ENCODE measurements around the gene PRKCG. TPM values are rescaled to one million over a fixed set of nuclear protein-coding genes. Genes with fewer than 3 reads are reported as not detected.

PRKCG gene
- total RNA-seq, 2 experiments from 2014 or later, result not detected

- H3K4me3 Mint-ChIP-seq, result no peak overlapping the region
- POLR2A ChIA-PET, result no interaction called here
- peak overlapping the region; percentile 8 for H3K27ac Mint-ChIP-seq
- no peaks in the 10 kb centered on the region for H3K9me3 Mint-ChIP-seq
- H3K27me3 Mint-ChIP-seq, result peaks cover 68% of the 10 kb centered on the region
- DNase-seq (no peak), ATAC-seq (ENCODE audit: low read depth) (peak; percentile 62)
- no peaks in the 10 kb centered on the region for H3K36me3 Mint-ChIP-seq
- H3K4me1 Mint-ChIP-seq, result peaks cover 18% of the 10 kb centered on the region
These were observed 26.3 kb downstream of the PRKCG start for GRCh38 chr19:53908106-53908934.

- peaks cover 18% of the 10 kb centered on the region for H3K4me1 Mint-ChIP-seq
- no peaks in the 10 kb centered on the region for H3K9me3 Mint-ChIP-seq
- POLR2A ChIA-PET, result no interaction called here
- no peaks in the 10 kb centered on the region for H3K36me3 Mint-ChIP-seq
- no peak for ATAC-seq (ENCODE audit: low read depth)
- H3K27me3 Mint-ChIP-seq, result peaks cover 68% of the 10 kb centered on the region
- DNase-seq, result no peak
- peak within 1 kb of the TSS; percentile 8 for H3K27ac Mint-ChIP-seq
- no peak within 1 kb of the TSS for H3K4me3 Mint-ChIP-seq
These were observed 27.0 kb downstream of the PRKCG start, which contains the start of gene CACNG7 for GRCh38 chr19:53908935-53909415. TSS of gene CACNG7 (plus strand) at chr19:53909278. CDS start at chr19:53912832, 3,554 bp downstream.

GRCh38 chr19:53909471-53910169 lies 27.6 kb downstream of the PRKCG start:
- ATAC-seq (ENCODE audit: low read depth) (no peak), DNase-seq (no peak)
- Mint-ChIP-seq H3K4me1 (peaks cover 18% of the 10 kb centered on the region), H3K9me3 (no peaks in the 10 kb centered on the region), H3K4me3 (no peak overlapping the region), H3K27me3 (peaks cover 64% of the 10 kb centered on the region), H3K36me3 (no peaks in the 10 kb centered on the region), H3K27ac (no peak overlapping the region)
- POLR2A ChIA-PET, result no interaction called here

- DNase-seq, result no peak
- no peak overlapping the region for H3K27ac Mint-ChIP-seq
- peaks cover 15% of the 10 kb centered on the region for H3K4me1 Mint-ChIP-seq
- no peak overlapping the region for H3K4me3 Mint-ChIP-seq
- H3K27me3 Mint-ChIP-seq, result peaks cover 58% of the 10 kb centered on the region
- POLR2A ChIA-PET, result no interaction called here
- no peak for ATAC-seq (ENCODE audit: low read depth)
- H3K9me3 Mint-ChIP-seq, result no peaks in the 10 kb centered on the region
- H3K36me3 Mint-ChIP-seq, result no peaks in the 10 kb centered on the region
These were observed 28.1 kb downstream of the PRKCG start for GRCh38 chr19:53910170-53910518.

- H3K27me3 Mint-ChIP-seq, result peaks cover 38% of the 10 kb centered on the region
- H3K4me1 Mint-ChIP-seq, result peaks cover 5% of the 10 kb centered on the region
- H3K27ac Mint-ChIP-seq, result no peak overlapping the region
- H3K36me3 Mint-ChIP-seq, result no peaks in the 10 kb centered on the region
- H3K4me3 Mint-ChIP-seq, result no peak overlapping the region
- POLR2A ChIA-PET, result no interaction called here
- no peaks in the 10 kb centered on the region for H3K9me3 Mint-ChIP-seq
- no peak for ATAC-seq (ENCODE audit: low read depth)
- no peak for DNase-seq
These were observed 30.7 kb downstream of the PRKCG start for GRCh38 chr19:53912653-53913052.

- Mint-ChIP-seq H3K9me3 (no peaks in the 10 kb centered on the region), H3K4me3 (no peak overlapping the region), H3K27me3 (peaks cover 20% of the 10 kb centered on the region), H3K27ac (no peak overlapping the region), H3K4me1 (no peaks in the 10 kb centered on the region), H3K36me3 (no peaks in the 10 kb centered on the region)
- DNase-seq (no peak), ATAC-seq (ENCODE audit: low read depth) (no peak)
- POLR2A ChIA-PET, result no interaction called here
These were observed 33.0 kb downstream of the PRKCG start for GRCh38 chr19:53915000-53915399.

- no peak for DNase-seq
- H3K9me3 Mint-ChIP-seq, result no peaks in the 10 kb centered on the region
- H3K36me3 Mint-ChIP-seq, result no peaks in the 10 kb centered on the region
- no peak overlapping the region for H3K27ac Mint-ChIP-seq
- no peaks in the 10 kb centered on the region for H3K4me1 Mint-ChIP-seq
- H3K27me3 Mint-ChIP-seq, result peaks cover 11% of the 10 kb centered on the region
- ATAC-seq (ENCODE audit: low read depth), result no peak
- POLR2A ChIA-PET, result no interaction called here
- H3K4me3 Mint-ChIP-seq, result no peak overlapping the region
These were observed 34.0 kb downstream of the PRKCG start for GRCh38 chr19:53916004-53916403.

- POLR2A ChIA-PET, result no interaction called here
- Mint-ChIP-seq H3K4me1 (no peaks in the 10 kb centered on the region), H3K27ac (no peak overlapping the region), H3K36me3 (no peaks in the 10 kb centered on the region), H3K4me3 (no peak overlapping the region), H3K27me3 (peaks cover 3% of the 10 kb centered on the region), H3K9me3 (no peaks in the 10 kb centered on the region)
- no peak for DNase-seq
- no peak for ATAC-seq (ENCODE audit: low read depth)
These were observed 35.4 kb downstream of the PRKCG start for GRCh38 chr19:53917356-53917755.

GRCh38 chr19:53927739-53928138 lies 45.7 kb downstream of the PRKCG start:
- POLR2A ChIA-PET, result no interaction called here
- Mint-ChIP-seq H3K27ac (no peak overlapping the region), H3K36me3 (no peaks in the 10 kb centered on the region), H3K9me3 (peaks cover 3% of the 10 kb centered on the region), H3K27me3 (no peaks in the 10 kb centered on the region), H3K4me3 (no peak overlapping the region), H3K4me1 (no peaks in the 10 kb centered on the region)
- ATAC-seq (ENCODE audit: low read depth), result no peak
- no peak for DNase-seq

- H3K27me3 Mint-ChIP-seq, result peaks cover under 1% of the 10 kb centered on the region
- no peaks in the 10 kb centered on the region for H3K36me3 Mint-ChIP-seq
- ATAC-seq (ENCODE audit: low read depth) (no peak), DNase-seq (no peak)
- no peaks in the 10 kb centered on the region for H3K9me3 Mint-ChIP-seq
- no peaks in the 10 kb centered on the region for H3K4me1 Mint-ChIP-seq
- H3K4me3 Mint-ChIP-seq, result no peak overlapping the region
- H3K27ac Mint-ChIP-seq, result no peak overlapping the region
- POLR2A ChIA-PET, result no interaction called here
These were observed 54.0 kb downstream of the PRKCG start for GRCh38 chr19:53936029-53936428.

GRCh38 chr19:53942001-53942786 lies 60.2 kb downstream of the PRKCG start:
- Mint-ChIP-seq H3K27ac (no peak overlapping the region), H3K4me1 (no peaks in the 10 kb centered on the region), H3K9me3 (no peaks in the 10 kb centered on the region), H3K36me3 (no peaks in the 10 kb centered on the region), H3K4me3 (no peak overlapping the region), H3K27me3 (peaks cover 30% of the 10 kb centered on the region)
- DNase-seq (peak; percentile 30), ATAC-seq (ENCODE audit: low read depth) (no peak)
- POLR2A ChIA-PET, result no interaction called here

GRCh38 chr19:53944416-53944815 lies 62.4 kb downstream of the PRKCG start:
- ATAC-seq (ENCODE audit: low read depth), result no peak
- no peaks in the 10 kb centered on the region for H3K4me1 Mint-ChIP-seq
- H3K9me3 Mint-ChIP-seq, result no peaks in the 10 kb centered on the region
- no peak overlapping the region for H3K4me3 Mint-ChIP-seq
- peaks cover 33% of the 10 kb centered on the region for H3K27me3 Mint-ChIP-seq
- no peaks in the 10 kb centered on the region for H3K36me3 Mint-ChIP-seq
- POLR2A ChIA-PET, result no interaction called here
- H3K27ac Mint-ChIP-seq, result no peak overlapping the region
- DNase-seq, result no peak

GRCh38 chr19:53944933-53945332 lies 62.9 kb downstream of the PRKCG start:
- ATAC-seq (ENCODE audit: low read depth), result no peak
- H3K27me3 Mint-ChIP-seq, result peaks cover 33% of the 10 kb centered on the region
- no peak overlapping the region for H3K4me3 Mint-ChIP-seq

More at GRCh38 chr19:53944933-53945332, 62.9 kb downstream of the PRKCG start:
- Mint-ChIP-seq H3K36me3 (no peaks in the 10 kb centered on the region), H3K27ac (no peak overlapping the region), H3K4me1 (no peaks in the 10 kb centered on the region), H3K9me3 (no peaks in the 10 kb centered on the region)
- POLR2A ChIA-PET, result no interaction called here
- DNase-seq, result no peak
